Posterior vena cava (tissue), 2 donors: Measurements from ENCODE around the gene ID1. TPM values are rescaled to one million over a fixed set of nuclear protein-coding genes. Genes with fewer than 3 reads are reported as not detected.

Source experiments
- DNase-seq: peaks from one replicate; pipeline ENCODE4 v3.0.0-alpha.2; 2020; ENCODE audit warnings: low spot score
- intact Hi-C, 2 donors: fragments of 100-400 bp; cut with DNase I; formaldehyde crosslinking; loops; one replicate each; pipeline versions ENCODE4 v1.14.1 to v1.14.2; 2022 to 2023
- microRNA-seq, 2 donors: library from miRNA; unstranded; fragments of <30 nt; microRNA quantifications; one replicate each; pipeline ENCODE4 v1.2.0, GENCODE V29; 2020 to 2021; ENCODE audit warnings: borderline microRNAs expressed in 2 of 2
- total RNA-seq, 2 donors: library from RNA; stranded (reverse); fragmentation: NEBNext Ultra II Directional; extraction: Animal tissue kit (Norgen Biotek cat#: 25700); gene quantifications; one replicate each; pipeline ENCODE4 v1.2.1, GENCODE V29; 2021
- donor health status: DM: yes; HTN: yes; CAD: no.
- donor health status: DM: yes; HTN: yes; CAD: no.

The ID1 gene
- total RNA-seq, 2 donors from 2014 or later: 117 to 145 TPM

- no peak for DNase-seq
- intact Hi-C loops: no loop called here
Observed at GRCh38 chr20:31653561-31653960, 48.5 kb downstream of the ID1 start.

GRCh38 chr20:31654534-31654933 is 49.4 kb downstream of the ID1 start:
- DNase-seq: no peak
- intact Hi-C loops: loop anchor here in 1 of 2 donors (2.0 kb wide), 1 partner anchor 66 kb away; no protein-coding TSS in a partner anchor

Small RNAs within 50 kb of the gene (microRNA-seq; reads per million reads assigned to microRNA genes)
- 0 reads per million in 2 donors for gene MIR3193

Other genes with a start within 250 kb of the ID1 start
- not detected for gene DEFB118, start 236.7 kb upstream of the ID1 start, total RNA-seq
- not detected for gene DEFB119, start 214.7 kb upstream of the ID1 start, total RNA-seq
- not detected for gene DEFB121, start 199.1 kb upstream of the ID1 start, total RNA-seq
- not detected for gene DEFB123, start 164.7 kb upstream of the ID1 start, total RNA-seq
- gene DEFB124, start 130.2 kb upstream of the ID1 start, total RNA-seq: 1 to 10 TPM in 1 of 2 donors, under 1 TPM in 1; 0.76 to 2.9 TPM
- gene REM1, start 130.0 kb upstream of the ID1 start, total RNA-seq: 1 to 10 TPM; 5.2 to 6.7 TPM
- 100 to 1,000 TPM; 118 TPM for gene HM13, start 90.8 kb upstream of the ID1 start, total RNA-seq
- gene COX4I2, start 32.6 kb downstream of the ID1 start, total RNA-seq: 1 to 10 TPM; 2.5 to 6.5 TPM
- 10 to 100 TPM; 65.4 to 76.0 TPM for gene BCL2L1, start 117.6 kb downstream of the ID1 start, total RNA-seq
- gene TPX2, start 134.0 kb downstream of the ID1 start, total RNA-seq: under 1 TPM; 0.76 to 0.88 TPM
- gene MYLK2, start 214.1 kb downstream of the ID1 start, total RNA-seq: not detected
- gene FOXS1, start 240.3 kb downstream of the ID1 start, total RNA-seq: 1 to 10 TPM; 2.8 to 5.0 TPM